ENCODE results near the gene MYH3.

Gene MYH3

DNA sequence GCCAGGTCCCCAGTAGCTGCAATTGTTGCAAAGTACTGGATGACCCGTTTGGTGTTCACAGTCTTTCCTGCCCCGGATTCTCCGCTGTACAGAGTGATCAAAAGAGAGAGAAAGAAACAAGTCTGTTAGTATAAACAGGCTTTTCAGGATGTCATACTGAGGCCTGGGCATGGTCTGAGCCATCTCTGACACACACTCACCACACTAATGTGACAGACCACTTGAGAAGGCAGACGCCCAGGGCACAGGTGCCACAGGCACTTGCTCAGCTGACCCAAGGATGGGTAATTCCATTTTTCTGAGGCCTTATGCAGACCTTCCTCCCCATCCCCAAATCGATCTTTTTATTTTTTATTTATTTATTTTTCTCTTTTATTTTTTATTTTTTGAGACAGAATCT, 7.5 kb downstream of the MYH3 start:
- no peak overlapping the region for H3K4me3 ChIP-seq (ENCODE audit: extremely low read depth, insufficient read depth, low read length, poor library complexity, severe bottlenecking)
- no peaks in the 10 kb centered on the region for H3K9me3 ChIP-seq (ENCODE audit: control insufficient read depth, low read length)
- H3K4me1 ChIP-seq (ENCODE audit: control insufficient read depth, insufficient read depth, low read length, poor library complexity, severe bottlenecking) = no peaks in the 10 kb centered on the region
- WGBS, 2 experiments (ENCODE audit: insufficient coverage in 2 of 2) = 88 to 92% methylated on average over 1 to 2 of the region's 5 CpGs
- no peak overlapping the region for H3K27ac ChIP-seq (ENCODE audit: low read depth, low read length, severe bottlenecking)
- H3K36me3 ChIP-seq (ENCODE audit: control insufficient read depth, insufficient read depth, low read length) = no peaks in the 10 kb centered on the region

DNA sequence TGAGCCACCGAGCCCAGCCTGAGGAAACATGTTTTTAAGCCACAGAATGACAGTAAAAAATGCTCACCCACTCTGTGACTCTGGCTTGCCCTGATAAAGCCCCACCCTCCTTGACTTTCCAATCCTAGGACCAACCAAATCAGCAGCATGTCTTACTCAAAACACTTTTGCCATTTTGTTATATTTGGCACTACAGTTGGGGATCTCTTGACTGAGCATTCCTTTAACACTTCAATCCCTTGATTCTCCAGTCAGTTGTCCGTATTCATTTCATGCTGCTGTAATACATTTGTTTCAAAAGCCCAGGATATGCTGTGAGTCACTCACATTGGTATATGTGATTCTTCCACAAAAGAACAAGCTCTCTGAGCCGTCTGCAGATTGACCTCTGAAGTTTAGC, 8.2 kb downstream of the MYH3 start:
- WGBS, 2 experiments (ENCODE audit: insufficient coverage in 2 of 2) = 85 to 90% methylated on average over 2 to 3 of the region's 3 CpGs
- Histone ChIP-seq H3K4me3 (ENCODE audit: extremely low read depth, insufficient read depth, low read length, poor library complexity, severe bottlenecking) (no peak overlapping the region), H3K36me3 (ENCODE audit: control insufficient read depth, insufficient read depth, low read length) (no peaks in the 10 kb centered on the region), H3K4me1 (ENCODE audit: control insufficient read depth, insufficient read depth, low read length, poor library complexity, severe bottlenecking) (no peaks in the 10 kb centered on the region), H3K27ac (ENCODE audit: low read depth, low read length, severe bottlenecking) (no peak overlapping the region), H3K9me3 (ENCODE audit: control insufficient read depth, low read length) (no peaks in the 10 kb centered on the region)

DNA sequence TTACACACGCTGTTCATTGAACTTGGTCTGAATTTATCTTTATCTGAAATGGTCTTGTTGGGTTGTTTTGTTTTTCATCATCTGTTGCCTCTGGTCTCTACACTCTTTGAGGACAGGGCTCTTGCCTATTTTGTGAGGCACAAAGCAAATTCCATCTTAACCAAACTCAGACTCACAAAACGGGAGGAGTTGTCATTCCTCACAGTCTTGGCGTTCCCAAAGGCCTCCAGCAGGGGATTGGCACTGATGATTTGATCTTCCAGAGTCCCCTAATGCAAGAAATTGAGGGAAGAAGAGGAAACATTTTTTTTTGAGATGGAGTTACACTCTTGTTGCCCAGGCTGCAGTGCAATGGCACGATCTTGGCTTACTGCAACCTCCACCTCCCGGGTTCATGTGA, 8.7 kb downstream of the MYH3 start:
- no peaks in the 10 kb centered on the region for H3K9me3 ChIP-seq (ENCODE audit: control insufficient read depth, low read length)
- H3K27ac ChIP-seq (ENCODE audit: low read depth, low read length, severe bottlenecking) = no peak overlapping the region
- H3K4me1 ChIP-seq (ENCODE audit: control insufficient read depth, insufficient read depth, low read length, poor library complexity, severe bottlenecking) = no peaks in the 10 kb centered on the region
- H3K36me3 ChIP-seq (ENCODE audit: control insufficient read depth, insufficient read depth, low read length) = no peaks in the 10 kb centered on the region
- 85 to 100% methylated on average over 2 to 4 of the region's 5 CpGs for WGBS, 2 experiments (ENCODE audit: insufficient coverage in 2 of 2)
- no peak overlapping the region for H3K4me3 ChIP-seq (ENCODE audit: extremely low read depth, insufficient read depth, low read length, poor library complexity, severe bottlenecking)

DNA sequence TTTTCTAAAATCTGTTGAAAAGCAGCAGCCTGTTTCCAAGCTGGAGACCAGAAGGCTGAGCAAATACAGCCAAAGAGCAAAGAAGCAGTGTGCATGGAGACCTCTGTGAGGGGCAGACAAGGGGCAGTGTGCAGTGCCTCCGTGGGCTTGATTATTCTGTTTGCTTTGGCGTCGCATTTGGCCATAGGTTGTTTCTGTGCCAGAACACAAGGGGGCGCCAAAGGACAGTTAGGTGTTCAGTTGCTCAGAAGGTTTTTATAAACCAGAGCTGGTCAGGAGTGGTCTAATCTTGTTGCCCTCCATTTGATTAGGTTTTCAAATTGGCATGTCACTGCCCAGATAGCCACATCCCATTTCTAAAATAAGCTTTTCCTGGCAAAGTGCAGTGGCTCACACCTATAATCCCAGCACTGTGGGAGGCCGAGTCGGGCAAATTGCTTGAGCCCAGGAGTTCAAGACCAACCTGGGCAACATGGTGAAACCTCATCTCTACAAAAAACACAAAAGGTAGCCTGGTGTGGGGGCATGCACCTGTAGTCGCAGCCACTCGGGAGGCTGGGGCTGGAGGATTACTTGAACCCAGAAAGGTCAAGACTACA, 10.6 kb downstream of the MYH3 start:
- 4 to 35% methylated on average over 4 to 6 of the region's 8 CpGs for WGBS, 2 experiments (ENCODE audit: insufficient coverage in 2 of 2)
- Histone ChIP-seq H3K4me1 (ENCODE audit: control insufficient read depth, insufficient read depth, low read length, poor library complexity, severe bottlenecking) (no peaks in the 10 kb centered on the region), H3K36me3 (ENCODE audit: control insufficient read depth, insufficient read depth, low read length) (no peaks in the 10 kb centered on the region)

DNA sequence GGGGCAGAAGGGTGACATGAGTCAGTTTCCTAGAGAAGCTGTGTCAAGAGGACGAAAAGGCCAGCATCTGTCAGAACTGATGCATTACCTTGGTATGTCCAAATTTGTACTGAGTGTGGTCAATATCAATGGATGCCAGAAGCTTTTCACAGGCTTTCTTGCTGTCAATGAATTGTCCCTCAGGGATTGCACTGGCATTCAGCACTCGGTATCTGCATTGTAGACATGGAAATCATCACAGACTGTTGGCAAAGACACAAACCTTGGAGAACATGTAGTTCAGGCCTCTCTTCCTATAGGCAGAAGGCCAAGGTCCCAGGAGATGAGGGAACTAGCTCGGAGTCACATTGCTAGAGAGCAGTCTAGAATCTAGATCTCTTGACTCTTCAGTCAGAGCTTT, 16.6 kb downstream of the MYH3 start:
- Histone ChIP-seq H3K27ac (ENCODE audit: low read depth, low read length, severe bottlenecking) (no peak overlapping the region), H3K4me1 (ENCODE audit: control insufficient read depth, insufficient read depth, low read length, poor library complexity, severe bottlenecking) (no peaks in the 10 kb centered on the region), H3K36me3 (ENCODE audit: control insufficient read depth, insufficient read depth, low read length) (peaks cover 10% of the 10 kb centered on the region), H3K4me3 (ENCODE audit: extremely low read depth, insufficient read depth, low read length, poor library complexity, severe bottlenecking) (no peak overlapping the region), H3K9me3 (ENCODE audit: control insufficient read depth, low read length) (no peaks in the 10 kb centered on the region)
- WGBS, 2 experiments (ENCODE audit: insufficient coverage in 2 of 2) = 60 to 90% methylated on average over 2 to 3 of the region's 3 CpGs

More for the DNA sequence above, 10.6 kb downstream of the MYH3 start:
- Histone ChIP-seq H3K27ac (ENCODE audit: low read depth, low read length, severe bottlenecking) (no peak overlapping the region), H3K4me3 (ENCODE audit: extremely low read depth, insufficient read depth, low read length, poor library complexity, severe bottlenecking) (no peak overlapping the region), H3K9me3 (ENCODE audit: control insufficient read depth, low read length) (no peaks in the 10 kb centered on the region)

DNA sequence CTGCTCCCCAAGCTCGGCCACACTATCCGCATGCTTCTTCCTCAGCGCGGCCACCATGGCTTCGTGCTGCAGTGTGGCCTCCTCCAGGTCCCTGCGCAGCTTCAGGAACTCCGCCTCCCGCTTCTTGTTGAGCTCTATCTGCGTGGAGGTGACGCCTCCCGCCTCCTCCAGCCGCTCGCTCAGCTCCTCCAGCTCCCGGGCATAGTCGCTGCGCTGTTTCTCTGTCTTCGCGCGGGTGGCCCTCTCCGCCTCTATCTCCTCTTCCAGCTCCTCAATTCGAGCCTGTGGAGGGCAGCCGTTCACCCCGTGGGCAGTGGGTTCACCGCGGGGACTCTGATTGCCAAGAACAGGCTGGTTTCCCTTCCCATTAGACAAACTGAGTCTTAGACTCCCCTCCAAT, 19.0 kb downstream of the MYH3 start:
- 88 to 90% methylated on average over 19 to 25 of the region's 25 CpGs for WGBS, 2 experiments (ENCODE audit: insufficient coverage in 2 of 2)

DNA sequence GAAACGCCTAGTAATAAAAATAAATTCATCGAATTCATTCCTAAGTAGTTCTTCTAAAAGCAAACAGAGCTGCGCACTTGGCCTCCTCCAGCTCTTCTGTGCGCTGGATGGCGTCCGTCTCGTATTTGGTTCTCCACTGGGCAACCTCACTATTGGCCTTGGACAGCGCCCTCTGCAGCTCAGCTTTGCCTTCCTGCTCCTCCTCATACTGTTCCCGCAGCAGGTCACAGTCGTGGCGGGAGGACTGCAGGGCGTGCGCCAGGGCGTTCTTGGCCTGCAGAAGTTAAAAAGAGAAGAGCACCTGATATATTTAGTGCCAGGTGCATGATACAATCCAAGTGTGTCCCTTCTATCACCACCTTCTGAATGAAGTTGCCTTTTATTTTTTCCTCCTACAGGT, 21.8 kb downstream of the MYH3 start:
- Histone ChIP-seq H3K4me1 (ENCODE audit: control insufficient read depth, insufficient read depth, low read length, poor library complexity, severe bottlenecking) (no peaks in the 10 kb centered on the region), H3K36me3 (ENCODE audit: control insufficient read depth, insufficient read depth, low read length) (peaks cover 7% of the 10 kb centered on the region), H3K27ac (ENCODE audit: low read depth, low read length, severe bottlenecking) (no peak overlapping the region), H3K9me3 (ENCODE audit: control insufficient read depth, low read length) (no peaks in the 10 kb centered on the region), H3K4me3 (ENCODE audit: extremely low read depth, insufficient read depth, low read length, poor library complexity, severe bottlenecking) (no peak overlapping the region)
- 85 to 90% methylated on average over 12 of the region's 14 CpGs for WGBS, 2 experiments (ENCODE audit: insufficient coverage in 2 of 2)

More for the DNA sequence above, 19.0 kb downstream of the MYH3 start:
- no peaks in the 10 kb centered on the region for H3K4me1 ChIP-seq (ENCODE audit: control insufficient read depth, insufficient read depth, low read length, poor library complexity, severe bottlenecking)
- H3K4me3 ChIP-seq (ENCODE audit: extremely low read depth, insufficient read depth, low read length, poor library complexity, severe bottlenecking) = no peak overlapping the region
- H3K27ac ChIP-seq (ENCODE audit: low read depth, low read length, severe bottlenecking) = no peak overlapping the region
- no peaks in the 10 kb centered on the region for H3K9me3 ChIP-seq (ENCODE audit: control insufficient read depth, low read length)
- H3K36me3 ChIP-seq (ENCODE audit: control insufficient read depth, insufficient read depth, low read length) = peaks cover 10% of the 10 kb centered on the region

DNA sequence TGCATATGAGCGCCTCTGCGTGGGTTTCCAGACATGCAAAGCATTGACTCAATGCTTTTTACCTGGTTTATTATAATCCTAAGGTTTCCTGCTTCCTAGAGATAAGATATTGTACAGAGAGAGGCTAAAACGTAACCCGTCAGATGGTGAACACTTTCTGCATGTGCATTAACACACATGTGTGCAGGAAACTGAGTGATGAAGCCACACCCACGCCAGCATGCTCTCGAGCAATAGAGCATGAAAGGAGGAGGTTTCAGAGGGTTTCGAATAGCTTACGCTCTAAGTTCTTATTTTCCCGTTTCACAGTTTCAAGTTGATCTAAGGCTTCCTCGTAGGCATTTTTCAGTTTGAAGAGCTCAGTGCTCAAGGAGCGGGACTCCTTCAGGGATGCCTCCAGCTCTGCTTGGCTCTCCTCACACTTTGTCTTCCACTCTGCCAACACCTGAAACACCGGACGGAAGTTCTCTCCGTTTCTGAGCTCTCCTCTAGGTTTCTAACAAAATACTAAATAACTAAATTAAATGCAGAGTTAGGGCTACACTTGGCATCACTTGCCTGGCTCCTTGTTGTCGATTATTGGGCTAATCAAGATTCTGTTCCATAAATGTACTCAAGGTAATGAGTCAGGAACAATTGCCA, 23.2 kb downstream of the MYH3 start:
- H3K27ac ChIP-seq (ENCODE audit: low read depth, low read length, severe bottlenecking) = no peak overlapping the region
- 91 to 94% methylated on average over 13 to 15 of the region's 15 CpGs for WGBS, 2 experiments (ENCODE audit: insufficient coverage in 2 of 2)
- no peaks in the 10 kb centered on the region for H3K36me3 ChIP-seq (ENCODE audit: control insufficient read depth, insufficient read depth, low read length)
- no peak overlapping the region for H3K4me3 ChIP-seq (ENCODE audit: extremely low read depth, insufficient read depth, low read length, poor library complexity, severe bottlenecking)
- no peaks in the 10 kb centered on the region for H3K4me1 ChIP-seq (ENCODE audit: control insufficient read depth, insufficient read depth, low read length, poor library complexity, severe bottlenecking)
- H3K9me3 ChIP-seq (ENCODE audit: control insufficient read depth, low read length) = no peaks in the 10 kb centered on the region

DNA sequence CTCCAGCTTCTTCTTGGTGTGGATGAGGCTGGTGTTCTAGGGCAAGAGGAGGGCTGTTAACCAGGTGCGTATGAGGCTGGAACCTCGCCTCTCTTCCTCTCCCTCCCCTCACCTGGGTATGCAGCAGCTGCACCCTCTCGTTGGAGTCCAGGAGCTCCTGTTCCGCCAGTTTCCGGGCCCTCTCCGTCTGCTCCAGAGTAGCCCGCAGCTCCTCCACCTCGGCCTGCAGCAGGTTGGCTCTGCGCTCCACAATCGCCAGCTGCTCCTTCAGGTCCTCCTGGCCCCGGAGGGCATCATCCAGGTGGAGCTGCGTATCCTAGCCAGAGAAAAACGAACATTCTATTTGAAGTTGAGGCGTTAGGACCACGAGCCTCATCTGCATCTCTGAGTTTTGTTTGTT, 25.4 kb downstream of the MYH3 start:
- 89 to 90% methylated on average over 11 to 14 of the region's 15 CpGs for WGBS, 2 experiments (ENCODE audit: insufficient coverage in 2 of 2)
- H3K4me3 ChIP-seq (ENCODE audit: extremely low read depth, insufficient read depth, low read length, poor library complexity, severe bottlenecking) = no peak overlapping the region
- H3K4me1 ChIP-seq (ENCODE audit: control insufficient read depth, insufficient read depth, low read length, poor library complexity, severe bottlenecking) = no peaks in the 10 kb centered on the region
- H3K9me3 ChIP-seq (ENCODE audit: control insufficient read depth, low read length) = no peaks in the 10 kb centered on the region
- H3K36me3 ChIP-seq (ENCODE audit: control insufficient read depth, insufficient read depth, low read length) = no peaks in the 10 kb centered on the region
- H3K27ac ChIP-seq (ENCODE audit: low read depth, low read length, severe bottlenecking) = no peak overlapping the region

DNA sequence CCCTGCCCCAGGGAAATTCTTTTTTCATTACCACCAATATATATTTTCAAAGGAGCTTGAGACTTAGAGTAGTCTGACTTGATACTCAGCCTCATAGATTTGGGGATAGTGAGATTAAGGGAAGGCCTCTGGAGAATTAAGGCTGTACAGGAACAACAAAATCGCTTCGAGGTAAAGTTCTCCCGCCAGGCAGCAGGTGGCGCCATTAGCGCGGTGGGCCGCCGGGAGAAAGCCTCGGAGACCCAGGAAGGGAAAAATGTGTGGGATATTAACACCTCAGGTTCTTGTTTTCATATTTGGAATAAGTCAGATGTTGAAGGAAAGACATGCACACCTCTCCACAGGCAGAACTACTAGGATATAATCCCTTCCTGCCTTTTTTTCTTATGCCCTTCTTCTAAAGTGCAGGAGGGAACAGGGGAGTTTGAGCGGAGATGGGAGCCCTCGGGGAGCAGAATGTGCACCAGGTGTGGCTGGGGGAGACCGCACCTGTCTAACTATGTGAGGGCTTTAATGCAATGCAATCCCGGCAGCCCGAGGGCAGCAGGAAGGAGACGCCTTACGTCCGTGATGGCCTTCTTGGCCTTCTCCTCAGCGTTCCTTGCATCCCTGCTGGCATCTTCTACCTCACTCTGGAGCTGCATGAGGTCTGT, 25.9 kb downstream of the MYH3 start:
- Histone ChIP-seq H3K36me3 (ENCODE audit: control insufficient read depth, insufficient read depth, low read length) (no peaks in the 10 kb centered on the region), H3K4me3 (ENCODE audit: extremely low read depth, insufficient read depth, low read length, poor library complexity, severe bottlenecking) (no peak overlapping the region), H3K9me3 (ENCODE audit: control insufficient read depth, low read length) (no peaks in the 10 kb centered on the region), H3K4me1 (ENCODE audit: control insufficient read depth, insufficient read depth, low read length, poor library complexity, severe bottlenecking) (no peaks in the 10 kb centered on the region), H3K27ac (ENCODE audit: low read depth, low read length, severe bottlenecking) (no peak overlapping the region)
- 55 to 62% methylated on average over 13 to 15 of the region's 18 CpGs for WGBS, 2 experiments (ENCODE audit: insufficient coverage in 2 of 2)

DNA sequence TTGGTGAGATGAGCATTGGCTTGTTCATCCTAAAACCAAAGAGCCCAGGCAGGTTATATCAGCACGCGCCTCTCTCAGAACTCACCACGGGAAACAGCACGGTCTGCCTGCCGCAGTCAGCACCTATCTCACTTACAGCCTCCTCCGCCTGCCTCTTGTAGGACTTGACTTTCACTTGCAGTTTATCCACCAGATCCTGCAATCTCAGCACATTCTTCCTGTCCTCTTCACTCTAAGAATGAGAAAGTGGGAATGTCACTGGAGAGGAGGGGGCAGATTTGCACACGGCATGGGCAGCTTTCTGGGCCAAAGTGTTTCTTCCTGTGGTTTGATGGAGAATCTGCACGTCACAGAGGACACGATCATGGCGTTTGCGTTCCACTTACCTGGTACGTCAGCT, 27.4 kb downstream of the MYH3 start:
- H3K4me3 ChIP-seq (ENCODE audit: extremely low read depth, insufficient read depth, low read length, poor library complexity, severe bottlenecking) = no peak overlapping the region
- H3K4me1 ChIP-seq (ENCODE audit: control insufficient read depth, insufficient read depth, low read length, poor library complexity, severe bottlenecking) = no peaks in the 10 kb centered on the region
- no peaks in the 10 kb centered on the region for H3K36me3 ChIP-seq (ENCODE audit: control insufficient read depth, insufficient read depth, low read length)
- no peak overlapping the region for H3K27ac ChIP-seq (ENCODE audit: low read depth, low read length, severe bottlenecking)
- WGBS, 2 experiments (ENCODE audit: insufficient coverage in 2 of 2) = 89 to 96% methylated on average over 8 to 11 of the region's 12 CpGs
- H3K9me3 ChIP-seq (ENCODE audit: control insufficient read depth, low read length) = no peaks in the 10 kb centered on the region
